K562 (cell line): ENCODE measurements around the gene HIVEP3. TPM values are rescaled to one million over a fixed set of nuclear protein-coding genes. Genes with fewer than 3 reads are reported as not detected.

ENCODE experiments used
- ATAC-seq: fragments of 200-7000 bp; cut with Tn5 transposase; 3 replicates; pipeline ENCODE4 v1.9.1; 2020; ENCODE audit warnings: moderate library complexity
- BruUV-seq: library from RNA; stranded (reverse); fragments of 400-500 nt; replicated peaks from 2 replicates; lab custom pipeline; 2021; lab: Mats Ljungman, UMichigan
- CTCF ChIA-PET: fragments of 300-600 bp; formaldehyde crosslinking; extraction: SDS; loops from one replicate; lab custom pipeline; 2021; ENCODE audit warnings: low intra/inter-chr PET ratio; lab: Yijun Ruan, JAX
- POLR2A ChIA-PET: fragments of 300-600, 350-650 bp; sonication (Branson Sonifier 250); formaldehyde crosslinking; extraction: SDS; loops from one replicate; lab custom pipeline; 2021; ENCODE audit warnings: antibody characterized with exemption, inconsistent platforms; lab: Yijun Ruan, JAX
- DNase-seq, 4 experiments: peaks; one replicate each; pipeline versions ENCODE4 v3.0.0 to v3.0.0-alpha.2; 2011 to 2018; ENCODE audit warnings: low spot score in 3 of 4, mixed read lengths in 3 of 4; ENCODE audit errors: extremely low read depth in 1 of 4
- FAIRE-seq: peaks from 2 replicates; lab custom pipeline; 2011; peaks lifted over from hg19 to GRCh38; lab: Jason Lieb, UNC
- H2AFZ ChIP-seq: 2 replicates; pipeline ENCODE4 v1.6.0; 2011; ENCODE audit warnings: low read depth, low read length, control low read depth, inconsistent platforms
- H3K27ac ChIP-seq: fragments of 200-600 bp; 3 replicates; pipeline ENCODE4 v1.8.0; 2011; ENCODE audit warnings: low read depth, mild to moderate bottlenecking, control low read depth, inconsistent platforms, low read length, moderate library complexity, mixed read lengths; ENCODE audit errors: extremely low read depth
- H3K27me3 ChIP-seq, 2 experiments: fragments of 300-600 bp in 1 of 2; 2 replicates in 1 of 2; 3 replicates in 1 of 2; pipeline versions ENCODE4 v1.6.0 to v1.8.0; 2011; ENCODE audit warnings: inconsistent platforms in 2 of 2, low read length in 2 of 2, mild to moderate bottlenecking in 1 of 2, mixed read lengths in 1 of 2, moderate library complexity in 1 of 2; ENCODE audit not compliant: control insufficient read depth in 2 of 2, insufficient read depth in 2 of 2
- H3K36me3 ChIP-seq: fragments of 300-600 bp; 3 replicates; pipeline ENCODE4 v1.8.0; 2011; ENCODE audit warnings: mild to moderate bottlenecking, low read length, inconsistent platforms; ENCODE audit not compliant: control insufficient read depth, insufficient read depth
- H3K4me1 ChIP-seq, 2 experiments: fragments of 200-600 bp in 1 of 2; replicated peaks in 1 of 2; 2 replicates in 1 of 2; 3 replicates in 1 of 2; pipeline versions ENCODE4 v1.5.1 to v1.8.0; 2011; ENCODE audit warnings: inconsistent platforms in 2 of 2, low read length in 2 of 2, mild to moderate bottlenecking in 1 of 2, mixed read lengths in 1 of 2, moderate library complexity in 1 of 2; ENCODE audit not compliant: control insufficient read depth in 2 of 2, insufficient read depth in 2 of 2
- H3K4me2 ChIP-seq: 2 replicates; pipeline ENCODE4 v1.6.1; 2011; ENCODE audit warnings: low read length, control low read depth, inconsistent platforms, mixed read lengths; ENCODE audit not compliant: insufficient read depth
- H3K4me3 ChIP-seq: fragments of 200-600 bp; sonication (generic), shearing (Covaris generic); 2 replicates; pipeline ENCODE4 v1.5.1; 2016; ENCODE audit warnings: control low read depth, inconsistent platforms
- H3K79me2 ChIP-seq: fragments of 200-600 bp; 3 replicates; pipeline ENCODE4 v1.8.0; 2011; ENCODE audit warnings: low read length, inconsistent platforms; ENCODE audit not compliant: control insufficient read depth, insufficient read depth
- H3K9ac ChIP-seq, 2 experiments: 2 replicates each; pipeline versions ENCODE4 v1.6.0 to v1.6.1; 2011; ENCODE audit warnings: low read depth in 2 of 2, low read length in 2 of 2, control low read depth in 1 of 2, inconsistent platforms in 1 of 2, mild to moderate bottlenecking in 1 of 2, mixed read lengths in 1 of 2; ENCODE audit not compliant: insufficient read depth in 1 of 2
- H3K9me1 ChIP-seq: one replicate; pipeline ENCODE4 v1.6.0; 2011; ENCODE audit warnings: inconsistent platforms, mild to moderate bottlenecking, low read length, moderate library complexity; ENCODE audit not compliant: control insufficient read depth, insufficient read depth
- H3K9me3 ChIP-seq: replicated peaks from 2 replicates; pipeline ENCODE4 v1.5.1; 2011; ENCODE audit warnings: low read depth, low read length, inconsistent platforms; ENCODE audit not compliant: control insufficient read depth, insufficient read depth
- H4K20me1 ChIP-seq: replicated peaks from 2 replicates; pipeline ENCODE4 v1.6.1; 2011; ENCODE audit warnings: low read length, inconsistent platforms, mixed read lengths; ENCODE audit not compliant: control insufficient read depth, insufficient read depth
- CHD4 ChIP-seq: fragments of 200-600 bp; sonication (generic); IDR thresholded peaks from 3 replicates; pipeline ENCODE4 v1.6.1; 2012; ENCODE audit warnings: low read depth, mild to moderate bottlenecking, mixed read lengths, low read length, inconsistent platforms; ENCODE audit not compliant: insufficient read depth, insufficient replicate concordance, poor library complexity, severe bottlenecking
- CUX1 ChIP-seq: fragments of 200-800 bp; sonication (Bioruptor generic); IDR thresholded peaks from 2 replicates; pipeline ENCODE4 v1.6.1; 2016; ENCODE audit warnings: missing genetic modification characterization, missing compliant biosample characterization
- ZBTB33 ChIP-seq: sonication (generic); formaldehyde crosslinking; IDR thresholded peaks from 2 replicates; pipeline ENCODE4 v1.8.1; 2023; ENCODE audit warnings: mild to moderate bottlenecking, missing genetic modification reagents
- WGBS: fragments of 100-300 bp; shearing (Covaris generic); methylation state at CpG from one replicate; pipeline ENCODE4 v1.1.6; 2016; ENCODE audit warnings: low coverage, mixed read lengths; ENCODE audit not compliant: insufficient coverage; ENCODE audit errors: missing lambda C conversion rate; 5-methylcytosine and 5-hydroxymethylcytosine counted together
- in situ Hi-C: fragments of 300-500 bp; cut with MboI; formaldehyde crosslinking; loops from 4 replicates; pipeline ENCODE4 v1.15.0; 2018; ENCODE audit warnings: inconsistent platforms, mixed read lengths
- intact Hi-C: fragments of 100-400 bp; cut with micrococcal nuclease; formaldehyde crosslinking; loops from 2 replicates; pipeline ENCODE4 v1.14.2; 2022
- polyA plus RNA-seq, 8 experiments: library from polyadenylated mRNA; depleted of rRNA in 4 of 8; stranded (reverse) in 5 of 8; unstranded in 3 of 8; fragments of >200 nt; fragmentation: Nextera tagmentation in 2 of 8; fragmentation: Illumina TruSeq in 1 of 8; extraction: Ambion mirVana in 2 of 8; extraction: Trizol in 1 of 8; gene quantifications; 2 replicates each; pipeline versions ENCODE4 v1.2.1 to v1.2.3, GENCODE V29; 2011 to 2014; ENCODE audit warnings: inconsistent platforms in 1 of 8, missing spikeins in 1 of 8
- total RNA-seq, 7 experiments: library from RNA; depleted of rRNA in 6 of 7; stranded (reverse); fragments of >200 nt in 6 of 7; fragmentation: Illumina TruSeq in 2 of 7; extraction: Trizol in 2 of 7; gene quantifications; 2 replicates each; pipeline versions ENCODE4 v1.2.1 to v1.2.3, GENCODE V29; 2011 to 2021; ENCODE audit warnings: low replicate concordance in 1 of 7

HIVEP3 gene
- total and polyA plus RNA-seq, 9 of the 15 experiments (the other 6 are each of a cell fraction or from before 2014, with no cell fraction given), result 0.09 to 0.58 (median 0.34) TPM; not detected in 1

- TF ChIP-seq CUX1 (CRISPR knock-in tag), result no peak
Observed at GRCh38 chr1:41615981-41616380, 302.7 kb downstream of the HIVEP3 start (continued).

GRCh38 chr1:41615316-41615715, 303.4 kb downstream of the HIVEP3 start:
- Histone ChIP-seq H3K9me3 (no peaks in the 10 kb centered on the region), H4K20me1 (peaks cover 12% of the 10 kb centered on the region), H3K27ac (no peak overlapping the region), H3K36me3 (no peaks in the 10 kb centered on the region), H3K79me2 (no peaks in the 10 kb centered on the region), H2AFZ (no peak overlapping the region), H3K4me1 (no peaks in the 10 kb centered on the region), H3K27me3 (peaks cover 21 to 57% of the 10 kb centered on the region in 2 experiments), H3K4me2 (no peak overlapping the region), H3K4me3 (no peak overlapping the region), H3K9ac (no peak overlapping the region), H3K9me1 (no peaks in the 10 kb centered on the region)
- DNase-seq, result no peak
- ATAC-seq, result no peak
- BruUV-seq, result no TSS peak
- WGBS, result 1% methylated on average over 8 of the region's 8 CpGs
- CTCF ChIA-PET, result no interaction called here
- no peak for FAIRE-seq
- in situ Hi-C loops, result no loop called here
- intact Hi-C loops, result no loop called here
- TF ChIP-seq ZBTB33 (CRISPR knock-in tag) (no peak), CHD4 (no peak)
- POLR2A ChIA-PET, result no interaction called here
